ENCODE results near the gene FPR3. TPM values are rescaled to one million over a fixed set of nuclear protein-coding genes. Genes with fewer than 3 reads are reported as not detected.
"Not testable (repeated sequence)": the region's sequence is repeated elsewhere in the genome, so short reads cannot be mapped to it uniquely, and the experiment has no call there.

Gene FPR3
- total RNA-seq, 1 donor from 2014 or later, result 2.2 TPM

GRCh38 chr19:51784109-51784785 is 10.7 kb upstream of the FPR3 start:
- no peak for DNase-seq

GRCh38 chr19:51784922-51785690 is 9.9 kb upstream of the FPR3 start:
- no peak for DNase-seq

- DNase-seq, result no peak
Measured at GRCh38 chr19:51786646-51787494, 8.1 kb upstream of the FPR3 start.

- no peak for DNase-seq
Measured at GRCh38 chr19:51788029-51788428, 6.9 kb upstream of the FPR3 start.

GRCh38 chr19:51789061-51789795 is 5.7 kb upstream of the FPR3 start:
- no peak for DNase-seq

GRCh38 chr19:51792932-51793331 is 2.0 kb upstream of the FPR3 start:
- no peak for DNase-seq

- no peak for DNase-seq
Measured at GRCh38 chr19:51793994-51794393, 963 bp upstream of the FPR3 start.

- no peak for DNase-seq
Measured at GRCh38 chr19:51796195-51796679, 1.3 kb downstream of the FPR3 start.

- DNase-seq, result no peak
Measured at GRCh38 chr19:51797480-51797879, 2.5 kb downstream of the FPR3 start.

GRCh38 chr19:51798062-51798461 is 3.1 kb downstream of the FPR3 start:
- no peak for DNase-seq

- DNase-seq, result peak; percentile 84
Measured at GRCh38 chr19:51799034-51799773, 4.2 kb downstream of the FPR3 start.

GRCh38 chr19:51799774-51800472 is 5.0 kb downstream of the FPR3 start:
- no peak for DNase-seq

- DNase-seq, result no peak
Measured at GRCh38 chr19:51800473-51801244, 5.7 kb downstream of the FPR3 start.

- no peak for DNase-seq
Measured at GRCh38 chr19:51802775-51803174, 7.8 kb downstream of the FPR3 start.

GRCh38 chr19:51803519-51803918 is 8.6 kb downstream of the FPR3 start:
- no peak for DNase-seq

- no peak for DNase-seq
Measured at GRCh38 chr19:51803967-51804366, 9.0 kb downstream of the FPR3 start.

- not testable (repeated sequence) for DNase-seq
Measured at GRCh38 chr19:51804789-51805188, 9.8 kb downstream of the FPR3 start.

GRCh38 chr19:51805396-51805795 is 10.4 kb downstream of the FPR3 start:
- DNase-seq, result not testable (repeated sequence)

GRCh38 chr19:51806571-51806970 is 11.6 kb downstream of the FPR3 start:
- not testable (repeated sequence) for DNase-seq
